HG03025 (cell line): Measurements from ENCODE around the gene ZNF396.

ENCODE experiments used
- ATAC-seq: cut with Tn5 transposase; IDR thresholded peaks from one replicate; pipeline ENCODE4 v1.9.1; 2021; ENCODE audit warnings: mild to moderate bottlenecking, moderate library complexity; ENCODE audit not compliant: unreplicated experiment, low FRiP score

ZNF396 gene

GRCh38 chr18:35343488-35343935 lies 33.6 kb downstream of the ZNF396 start:
- no peak for ATAC-seq

GRCh38 chr18:35337286-35337685 lies 39.9 kb downstream of the ZNF396 start:
- ATAC-seq = no peak

GRCh38 chr18:35335866-35336265 lies 41.3 kb downstream of the ZNF396 start:
- no peak for ATAC-seq

GRCh38 chr18:35334821-35335220 lies 42.3 kb downstream of the ZNF396 start:
- ATAC-seq = no peak

- ATAC-seq = no peak
Observed at GRCh38 chr18:35334212-35334611, 42.9 kb downstream of the ZNF396 start.

- ATAC-seq = no peak
Observed at GRCh38 chr18:35331367-35332087, 45.6 kb downstream of the ZNF396 start.

GRCh38 chr18:35328868-35329267 lies 48.3 kb downstream of the ZNF396 start:
- ATAC-seq = no peak

GRCh38 chr18:35326695-35327387 lies 50.3 kb downstream of the ZNF396 start:
- no peak for ATAC-seq

GRCh38 chr18:35324926-35325655 lies 52.0 kb downstream of the ZNF396 start:
- ATAC-seq = no peak

GRCh38 chr18:35322486-35323458 lies 54.4 kb downstream of the ZNF396 start:
- no peak for ATAC-seq
